ENCODE data around the gene ZDHHC8.

- TF ChIP-seq POLR2A (IDR thresholded peaks at IDR 0.05), result no peak
- TF ChIP-seq CTCF (IDR thresholded peaks at IDR 0.05), result no peak
These were observed 54.1 kb downstream of the ZDHHC8 start for GRCh38 chr22:20185750-20186149.

All from breast epithelium (tissue), 3 donors.